ENCODE results near the gene CDH10.

CDH10 gene

GRCh38 chr5:24505258-24505657, 139.5 kb downstream of the CDH10 start:
- no peak for DNase-seq (ENCODE audit: low read depth)
- no peak for TF ChIP-seq CTCF (IDR thresholded peaks at IDR 0.05; ENCODE audit: insufficient read depth, low read depth, low read length, missing control alignments)
- no peak overlapping the region for H3K4me3 ChIP-seq (ENCODE audit: low read length)

GRCh38 chr5:24497591-24498157, 147.1 kb downstream of the CDH10 start:
- no peak for DNase-seq (ENCODE audit: low read depth)
- H3K4me3 ChIP-seq (ENCODE audit: low read length): no peak overlapping the region
- TF ChIP-seq CTCF (IDR thresholded peaks at IDR 0.05; ENCODE audit: insufficient read depth, low read depth, low read length, missing control alignments): no peak

- TF ChIP-seq CTCF (IDR thresholded peaks at IDR 0.05; ENCODE audit: insufficient read depth, low read depth, low read length, missing control alignments): no peak
- no peak overlapping the region for H3K4me3 ChIP-seq (ENCODE audit: low read length)
Observed at GRCh38 chr5:24497145-24497544, 147.6 kb downstream of the CDH10 start.

GRCh38 chr5:24496268-24496667, 148.5 kb downstream of the CDH10 start:
- no peak overlapping the region for H3K4me3 ChIP-seq (ENCODE audit: low read length)

More at GRCh38 chr5:24497145-24497544, 147.6 kb downstream of the CDH10 start:
- DNase-seq (ENCODE audit: low read depth): no peak

GRCh38 chr5:24492229-24492628, 152.5 kb downstream of the CDH10 start:
- H3K4me3 ChIP-seq (ENCODE audit: low read length): no peak overlapping the region
- no peak for TF ChIP-seq CTCF (IDR thresholded peaks at IDR 0.05; ENCODE audit: insufficient read depth, low read depth, low read length, missing control alignments)
- DNase-seq (ENCODE audit: low read depth): peak; percentile 1

More at GRCh38 chr5:24496268-24496667, 148.5 kb downstream of the CDH10 start:
- no peak for TF ChIP-seq CTCF (IDR thresholded peaks at IDR 0.05; ENCODE audit: insufficient read depth, low read depth, low read length, missing control alignments)
- no peak for DNase-seq (ENCODE audit: low read depth)

- no peak overlapping the region for H3K4me3 ChIP-seq (ENCODE audit: low read length)
- DNase-seq (ENCODE audit: low read depth): no peak
- no peak for TF ChIP-seq CTCF (IDR thresholded peaks at IDR 0.05; ENCODE audit: insufficient read depth, low read depth, low read length, missing control alignments)
Observed at GRCh38 chr5:24491490-24491889, 153.3 kb downstream of the CDH10 start.

Measured in epithelial cell of esophagus (primary cell).